GM19023 (cell line): ENCODE measurements around the gene ALDH2.
"Not testable (repeated sequence)": the region's sequence is repeated elsewhere in the genome, so short reads cannot be mapped to it uniquely, and the experiment has no call there.

ENCODE experiments used
- ATAC-seq: cut with Tn5 transposase; IDR thresholded peaks from one replicate; pipeline ENCODE4 v1.9.1; 2021; ENCODE audit warnings: mild to moderate bottlenecking, moderate library complexity; ENCODE audit not compliant: unreplicated experiment

The ALDH2 gene

DNA sequence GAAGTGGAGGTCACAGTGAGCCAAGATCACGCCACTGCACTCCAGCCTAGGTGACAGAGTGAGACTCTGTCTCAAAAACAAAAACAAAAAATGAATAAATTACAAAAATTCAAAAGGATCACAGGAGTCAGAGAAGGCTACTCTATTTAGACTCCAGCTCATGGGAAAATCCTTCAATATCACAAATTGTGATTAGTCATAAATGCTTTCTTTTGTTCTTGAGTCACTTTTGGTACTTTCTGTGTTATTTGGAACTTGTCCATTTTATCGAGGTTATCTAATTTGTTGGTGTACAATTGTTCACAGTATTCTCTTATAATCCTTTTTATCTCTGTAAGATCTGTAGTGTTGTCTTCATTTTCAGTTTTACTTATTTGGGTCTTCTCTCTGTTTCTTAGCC, 18.9 kb downstream of the ALDH2 start:
- ATAC-seq, result no peak

DNA sequence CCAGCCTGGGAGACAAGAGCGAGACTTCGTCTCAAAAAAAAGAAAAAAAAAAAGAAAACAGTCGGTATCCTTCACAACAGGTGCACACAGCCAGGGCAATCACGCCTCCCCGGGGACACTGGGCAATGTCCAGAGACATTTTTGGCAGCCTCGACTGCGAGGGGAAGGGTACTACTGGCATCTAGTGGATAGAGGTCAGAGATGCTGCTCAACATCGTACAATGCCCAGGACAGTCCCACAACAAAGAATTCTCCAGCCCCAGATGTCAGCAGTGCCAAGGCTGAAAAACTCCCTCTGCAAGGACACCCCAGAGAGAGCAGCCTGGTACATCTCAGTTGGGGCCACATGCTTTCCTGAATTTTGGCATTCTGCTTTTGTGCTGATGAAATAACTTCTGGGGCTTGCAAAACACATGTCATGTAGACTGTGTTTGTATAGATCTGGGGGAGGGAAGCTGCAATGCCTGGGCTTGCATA, 21.5 kb downstream of the ALDH2 start:
- no peak for ATAC-seq

DNA sequence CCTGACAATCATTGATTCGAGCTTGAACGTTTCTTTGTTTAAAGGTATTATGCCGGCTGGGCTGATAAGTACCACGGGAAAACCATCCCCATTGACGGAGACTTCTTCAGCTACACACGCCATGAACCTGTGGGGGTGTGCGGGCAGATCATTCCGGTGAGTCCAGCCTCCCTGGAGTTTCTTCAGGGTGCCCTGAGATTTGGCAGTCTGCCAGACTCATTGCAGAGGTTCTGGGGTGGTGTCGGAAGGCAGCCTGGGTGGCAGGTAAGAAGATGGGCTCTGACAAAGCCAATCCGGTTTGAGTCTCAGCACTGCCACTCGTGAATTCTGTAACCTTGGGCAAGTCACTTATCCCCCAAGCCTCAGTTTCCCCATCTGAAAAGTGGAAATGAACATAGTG, 23.0 kb downstream of the ALDH2 start:
- no peak for ATAC-seq

DNA sequence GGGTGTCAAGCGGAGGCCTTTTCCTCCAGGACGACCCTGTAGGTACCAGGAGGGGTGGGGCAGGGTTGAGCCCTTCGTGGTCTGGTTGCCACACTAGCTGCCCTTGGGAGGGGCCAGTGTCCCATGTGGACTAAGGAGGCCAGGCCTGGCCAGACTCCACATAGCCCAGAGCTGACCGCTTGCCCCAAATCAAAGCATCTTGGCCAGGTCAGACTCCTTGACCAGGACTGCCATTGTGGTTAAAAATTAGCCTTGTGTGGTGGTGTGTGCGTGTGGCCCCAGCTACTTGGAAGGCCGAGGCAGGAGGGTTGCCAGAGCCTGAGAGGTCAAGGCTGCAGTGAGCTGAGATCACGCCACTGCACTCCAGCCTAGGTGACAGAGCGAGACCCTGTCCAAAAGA, 24.8 kb downstream of the ALDH2 start:
- no peak for ATAC-seq

DNA sequence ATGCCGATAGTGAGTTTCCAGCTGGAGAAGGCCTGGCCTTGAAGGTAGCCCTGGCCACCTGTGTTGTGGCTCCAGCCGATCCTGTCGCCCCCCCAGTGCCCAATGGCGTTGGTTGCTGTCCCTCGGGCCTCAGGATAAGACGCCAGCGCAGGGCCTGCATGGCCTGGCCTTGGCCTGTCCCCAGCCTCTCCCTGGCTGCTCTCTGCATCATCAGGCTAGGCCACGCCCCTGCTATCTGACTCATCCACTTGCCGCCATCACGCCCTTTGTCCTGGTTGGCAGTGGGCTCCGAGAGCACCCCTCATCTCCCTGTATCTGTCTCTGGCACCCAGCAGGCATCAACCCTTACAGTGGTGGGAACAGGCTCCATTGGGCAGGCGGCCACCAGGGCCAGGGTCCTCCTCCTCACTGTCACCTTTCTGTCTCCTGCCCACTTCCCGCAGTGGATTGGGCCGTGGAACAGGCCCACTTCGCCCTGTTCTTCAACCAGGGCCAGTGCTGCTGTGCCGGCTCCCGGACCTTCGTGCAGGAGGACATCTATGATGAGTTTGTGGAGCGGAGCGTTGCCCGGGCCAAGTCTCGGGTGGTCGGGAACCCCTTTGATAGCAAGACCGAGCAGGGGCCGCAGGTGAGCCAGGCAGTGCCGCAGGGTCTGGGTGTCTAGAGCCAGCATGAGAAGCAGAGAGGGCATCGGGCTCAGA, 25.6 kb downstream of the ALDH2 start:
- ATAC-seq, result no peak

DNA sequence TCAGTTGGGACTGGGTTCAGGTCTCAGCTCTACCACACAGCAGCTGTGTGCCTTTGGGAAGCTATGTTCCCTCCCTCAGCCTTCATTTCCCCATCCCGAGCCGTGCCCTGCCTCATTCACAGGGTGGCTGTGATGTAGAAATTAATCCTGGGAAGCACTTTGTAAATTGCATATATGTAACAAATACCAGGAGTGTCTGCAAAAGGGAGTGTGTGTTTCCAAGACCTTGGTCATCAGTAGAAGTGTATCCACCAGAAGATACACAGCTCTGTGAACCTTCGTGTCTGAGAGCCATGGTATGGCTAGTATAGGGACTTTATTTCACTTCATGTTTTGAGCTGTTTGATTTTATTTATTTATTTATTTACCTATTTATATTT, 26.1 kb downstream of the ALDH2 start:
- no peak for ATAC-seq

DNA sequence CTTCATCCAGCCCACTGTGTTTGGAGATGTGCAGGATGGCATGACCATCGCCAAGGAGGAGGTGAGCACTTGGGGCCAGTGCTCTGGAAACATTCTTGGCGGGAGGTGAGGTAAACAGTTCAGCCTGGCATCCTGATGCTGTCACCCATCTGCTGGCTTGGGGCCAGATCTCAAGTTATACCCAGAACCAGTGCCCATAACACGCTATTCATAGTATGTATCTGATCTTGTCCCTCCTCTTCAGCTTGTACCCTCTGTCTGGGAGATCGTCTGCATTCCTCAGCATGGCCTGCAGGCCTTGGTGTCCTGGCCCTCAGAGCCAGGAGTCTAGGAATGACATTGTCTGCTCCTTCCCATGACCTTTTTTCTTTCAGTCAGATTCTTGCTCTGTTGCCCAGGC, 31.4 kb downstream of the ALDH2 start:
- no peak for ATAC-seq

DNA sequence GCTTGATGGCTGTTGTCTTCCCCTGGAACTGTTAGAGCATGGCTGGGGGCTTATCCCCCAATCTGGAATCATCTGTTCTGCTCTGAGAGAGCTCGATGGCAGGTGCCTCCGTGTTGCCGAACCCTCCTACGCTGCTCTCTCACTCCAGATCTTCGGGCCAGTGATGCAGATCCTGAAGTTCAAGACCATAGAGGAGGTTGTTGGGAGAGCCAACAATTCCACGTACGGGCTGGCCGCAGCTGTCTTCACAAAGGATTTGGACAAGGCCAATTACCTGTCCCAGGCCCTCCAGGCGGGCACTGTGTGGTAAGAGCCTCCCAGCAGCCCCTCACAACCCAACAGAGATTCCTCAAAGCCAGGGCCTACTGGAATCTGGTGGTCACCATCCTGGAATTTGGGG, 33.0 kb downstream of the ALDH2 start:
- no peak for ATAC-seq

DNA sequence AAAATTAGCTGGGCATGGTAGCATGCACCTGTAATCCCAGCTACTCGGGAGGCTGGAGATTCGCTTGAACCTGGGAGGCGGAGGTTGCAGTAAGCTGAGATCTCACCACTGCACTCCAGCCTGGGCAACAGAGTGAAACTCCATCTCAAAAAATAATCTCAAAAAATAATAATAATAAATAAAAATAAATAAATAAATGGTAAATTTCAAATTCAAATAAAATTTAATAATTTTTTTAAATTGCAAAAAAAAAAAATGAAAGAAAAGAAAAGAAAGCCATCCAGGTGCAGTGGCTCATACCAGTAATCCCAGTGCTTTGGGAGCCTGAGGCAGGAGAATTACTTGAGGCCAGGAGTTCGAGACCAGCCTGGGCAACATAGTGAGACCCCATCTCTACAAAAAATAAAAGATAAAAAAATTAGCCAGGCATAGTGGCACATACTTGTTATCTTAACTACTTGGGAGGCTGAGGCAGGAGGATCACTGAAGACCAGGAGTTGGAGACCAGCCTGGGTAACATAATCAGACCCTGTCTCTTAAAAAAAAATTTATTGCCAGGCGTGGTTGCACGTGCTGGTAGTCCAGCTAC, 36.4 kb downstream of the ALDH2 start:
- no peak for ATAC-seq

DNA sequence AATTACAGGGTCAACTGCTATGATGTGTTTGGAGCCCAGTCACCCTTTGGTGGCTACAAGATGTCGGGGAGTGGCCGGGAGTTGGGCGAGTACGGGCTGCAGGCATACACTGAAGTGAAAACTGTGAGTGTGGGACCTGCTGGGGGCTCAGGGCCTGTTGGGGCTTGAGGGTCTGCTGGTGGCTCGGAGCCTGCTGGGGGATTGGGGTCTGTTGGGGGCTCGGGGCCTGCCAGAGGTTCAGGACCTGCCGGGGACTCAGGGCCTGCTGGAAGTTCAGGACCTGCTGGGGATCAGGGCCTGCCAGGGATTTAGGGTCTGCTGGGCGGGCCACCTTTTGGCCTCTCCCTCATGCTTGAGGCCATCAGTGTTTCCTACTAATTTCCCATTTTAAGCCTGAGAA, 37.1 kb downstream of the ALDH2 start:
- no peak for ATAC-seq

DNA sequence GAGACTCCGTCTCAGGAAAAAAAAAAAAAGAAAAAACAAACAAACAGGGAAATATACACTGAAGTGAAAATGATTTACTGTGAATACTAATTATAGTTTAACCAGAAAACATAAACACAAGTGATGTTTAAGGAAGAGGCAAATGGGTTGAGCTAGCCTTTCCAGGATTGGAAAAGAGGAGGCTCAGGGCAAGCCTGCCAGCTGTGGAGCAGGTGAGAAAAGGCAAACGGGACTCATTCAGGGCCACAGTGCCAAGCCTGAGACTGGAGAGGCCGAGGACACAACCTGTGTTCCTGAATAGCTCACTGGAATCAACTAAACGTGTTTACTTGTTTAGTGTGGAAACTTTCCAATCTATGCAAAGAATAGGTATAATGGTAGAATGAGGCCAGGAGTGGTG, 39.6 kb downstream of the ALDH2 start:
- no peak for ATAC-seq

DNA sequence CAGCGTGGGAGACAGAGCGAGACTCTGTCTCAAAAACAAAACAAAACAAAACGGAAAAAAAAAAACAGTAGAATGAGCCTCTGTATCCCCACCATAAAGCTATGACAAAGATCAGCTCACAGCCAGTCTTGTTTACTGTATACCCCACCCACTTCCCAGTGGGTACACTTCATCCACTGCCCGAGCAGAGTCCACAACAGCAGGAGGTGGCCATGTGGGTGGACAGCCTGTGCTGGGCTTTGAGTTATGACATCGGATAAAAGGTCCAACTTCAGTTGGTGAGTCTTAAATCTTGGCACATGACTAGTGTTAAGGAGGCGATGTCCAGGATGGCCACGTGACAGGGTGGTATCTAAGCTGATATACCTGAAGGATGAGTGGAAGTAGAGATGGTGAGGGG, 40.5 kb downstream of the ALDH2 start:
- no peak for ATAC-seq

DNA sequence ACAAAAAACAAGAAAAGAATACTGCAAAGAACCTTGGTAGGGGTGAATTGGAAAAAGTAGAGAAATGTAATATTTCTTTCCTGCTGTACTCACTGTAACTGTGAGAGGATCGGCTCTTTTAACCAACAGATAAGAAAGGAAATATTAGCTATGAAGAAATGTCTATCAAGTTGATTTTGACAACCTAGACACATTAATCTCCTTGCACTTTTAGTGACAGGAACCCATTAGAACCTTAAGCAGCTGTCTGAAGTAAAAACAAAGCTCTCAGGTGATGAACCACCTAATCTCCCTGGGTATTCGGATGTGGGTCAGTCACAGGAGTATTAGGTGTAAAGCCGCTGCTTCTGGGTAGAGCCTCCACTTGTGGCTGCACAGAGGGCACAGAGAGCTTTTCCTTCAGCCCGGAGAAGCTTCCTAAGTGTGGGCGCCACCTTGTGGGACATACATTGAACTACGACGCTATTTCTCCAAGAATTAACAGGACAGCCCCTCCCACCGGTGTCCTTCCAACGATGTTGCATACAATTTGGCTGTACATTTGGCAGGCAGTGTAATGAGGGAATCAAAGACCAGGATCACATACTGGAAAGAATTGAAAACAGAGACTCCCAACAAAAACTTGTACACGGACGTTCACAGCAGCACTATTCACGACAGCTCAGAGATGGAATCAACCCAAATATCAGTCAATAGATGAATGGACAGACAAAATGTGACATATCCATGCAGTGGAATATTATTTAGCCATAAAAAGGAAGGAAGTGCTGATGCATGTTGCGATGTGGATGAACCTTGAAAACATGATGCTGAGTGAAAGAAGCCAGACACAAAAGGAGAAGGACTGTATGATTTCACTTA, 46.4 kb downstream of the ALDH2 start:
- ATAC-seq, result no peak

DNA sequence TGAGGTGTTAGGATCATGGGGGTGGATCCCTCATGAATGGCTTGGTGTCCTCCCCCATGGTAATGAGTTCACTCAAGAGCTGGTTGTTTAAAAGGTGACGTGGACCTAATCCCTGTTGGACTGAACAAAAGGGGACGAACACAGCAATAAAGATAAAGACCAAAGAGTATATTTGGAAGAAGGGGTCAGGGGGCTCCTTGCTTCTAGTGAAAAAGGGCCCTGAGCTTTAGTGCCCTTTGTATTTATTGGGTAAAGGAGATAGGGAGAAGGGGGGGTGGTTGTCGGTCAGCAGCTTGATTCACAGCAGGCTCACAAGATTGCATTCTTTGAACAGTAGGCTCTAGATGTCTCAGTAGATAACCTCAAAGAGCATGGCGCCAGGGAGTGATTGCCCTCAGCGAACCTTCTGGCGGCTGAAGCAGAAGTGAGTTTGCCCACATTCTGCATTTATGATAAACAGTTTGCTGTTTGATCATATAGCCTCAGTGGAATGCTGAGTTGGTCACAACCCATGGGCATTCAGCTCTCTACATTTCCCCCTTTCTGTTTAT, 49.4 kb downstream of the ALDH2 start:
- no peak for ATAC-seq

DNA sequence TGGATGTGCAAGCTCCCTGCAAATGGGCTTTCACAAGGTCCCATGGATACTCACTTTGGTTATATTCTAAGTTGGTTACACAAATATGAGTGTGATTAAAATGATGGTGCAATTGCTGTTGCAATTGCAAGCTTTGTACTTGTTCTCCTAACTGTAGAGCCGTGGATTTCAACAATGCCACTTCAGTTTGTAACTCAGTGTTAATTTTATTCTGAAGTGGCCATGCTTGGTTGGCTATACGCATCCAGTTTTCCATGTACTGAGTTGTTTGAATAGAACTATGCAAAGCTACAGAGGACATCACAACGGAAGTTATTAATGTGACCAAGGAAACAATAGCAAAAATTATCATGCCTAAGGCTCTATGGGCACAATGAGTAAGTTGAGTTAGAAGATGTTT, 50.2 kb downstream of the ALDH2 start:
- not testable (repeated sequence) for ATAC-seq

DNA sequence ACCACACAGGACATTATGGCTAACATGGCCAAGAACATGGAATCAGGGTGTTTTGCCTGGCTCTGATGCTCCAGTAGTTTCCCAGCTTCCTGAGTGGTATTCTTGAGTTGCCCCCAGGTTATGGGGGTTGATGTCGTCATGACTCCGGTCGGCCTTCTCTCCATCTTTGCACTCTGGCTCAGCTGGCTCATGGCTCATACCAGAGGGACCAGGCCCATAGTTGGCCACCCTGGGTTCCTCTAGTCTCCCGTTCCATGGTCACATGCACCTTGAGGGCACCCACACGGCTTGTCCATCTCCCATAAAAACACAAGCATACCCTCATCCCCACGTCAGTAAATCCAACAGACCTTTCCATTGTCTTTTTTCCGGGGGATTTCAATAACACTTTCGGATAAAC, 51.6 kb downstream of the ALDH2 start:
- ATAC-seq, result no peak

DNA sequence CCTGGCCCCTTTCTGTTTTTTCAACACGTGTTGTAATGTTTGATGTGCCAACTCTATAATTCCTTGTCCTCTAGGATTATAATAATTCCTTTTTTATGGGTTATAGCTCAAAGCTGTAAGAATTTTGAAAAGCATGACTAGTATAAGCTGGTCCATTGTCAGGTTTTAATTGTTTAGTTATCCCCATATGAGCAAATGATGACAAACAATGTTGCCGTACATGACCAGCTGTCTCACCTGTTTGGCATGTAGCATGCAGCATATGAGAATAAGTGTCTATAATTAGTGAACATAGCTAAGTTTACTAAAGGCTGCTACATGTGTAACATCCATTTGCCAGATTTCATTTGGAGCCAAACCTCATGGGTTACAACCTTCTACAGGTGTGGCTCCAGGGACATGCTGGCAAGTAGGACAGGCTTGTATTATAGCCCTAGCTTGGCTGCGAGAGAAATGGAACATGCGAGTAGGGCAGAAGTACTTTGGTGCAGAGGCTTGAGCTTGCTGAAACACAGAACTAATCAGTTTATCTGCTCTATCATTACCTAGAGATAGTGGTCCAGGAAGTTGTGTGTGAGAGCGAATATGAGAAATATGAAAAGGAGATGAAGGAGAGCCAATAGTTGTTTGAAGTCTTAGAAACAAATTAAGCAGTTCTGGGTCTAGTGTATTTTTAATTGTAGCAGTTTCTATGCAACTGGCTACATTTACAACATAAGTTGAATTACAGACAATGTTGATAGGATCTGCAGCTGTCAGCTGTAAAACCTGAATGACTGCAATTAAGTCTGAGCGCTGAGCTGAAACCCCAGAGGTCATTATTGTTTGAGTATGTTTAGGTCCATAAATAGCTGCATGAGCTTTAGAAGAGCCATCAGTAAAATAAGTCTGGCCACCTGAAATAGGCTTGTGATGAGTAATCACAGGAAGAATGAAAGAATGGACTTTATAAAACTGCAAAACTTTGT, 52.7 kb downstream of the ALDH2 start:
- no peak for ATAC-seq

DNA sequence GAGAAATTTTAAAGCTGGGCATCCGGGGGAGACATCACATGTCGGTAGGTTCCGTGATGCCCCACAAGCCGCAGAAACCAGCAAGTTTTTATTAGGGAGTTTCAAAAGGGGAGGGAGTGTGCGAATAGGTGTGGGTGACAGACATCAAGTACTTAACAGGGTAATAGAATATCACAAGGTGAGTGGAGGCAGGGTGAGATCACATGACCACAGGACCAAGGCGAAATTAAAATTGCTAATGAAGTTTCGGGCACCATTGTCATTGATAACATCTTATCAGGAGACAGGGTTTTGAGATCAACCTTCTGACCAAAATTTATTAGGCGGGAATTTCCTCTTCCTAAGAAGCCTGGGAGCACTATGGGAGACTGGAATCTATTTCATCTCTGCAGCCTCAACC, 54.1 kb downstream of the ALDH2 start:
- ATAC-seq, result not testable (repeated sequence)

DNA sequence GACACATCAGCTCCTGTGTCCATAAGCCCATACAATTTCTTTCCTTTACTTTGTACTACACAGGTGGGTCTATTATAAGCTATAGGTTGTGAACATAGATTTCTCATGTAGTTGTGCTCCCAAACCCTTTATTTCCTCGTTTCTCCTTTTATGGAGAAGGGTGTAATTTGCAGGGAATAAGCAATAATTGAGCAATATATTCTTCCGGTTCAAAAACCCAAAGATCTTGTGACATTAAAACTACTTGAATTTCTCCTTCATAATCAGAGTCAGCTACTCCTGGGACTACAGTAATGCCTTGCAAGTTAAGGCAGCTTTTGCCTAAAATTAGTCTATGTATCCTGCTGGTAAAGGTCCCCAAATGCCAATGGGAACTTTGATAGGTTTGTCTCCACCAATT, 56.2 kb downstream of the ALDH2 start:
- ATAC-seq, result no peak

DNA sequence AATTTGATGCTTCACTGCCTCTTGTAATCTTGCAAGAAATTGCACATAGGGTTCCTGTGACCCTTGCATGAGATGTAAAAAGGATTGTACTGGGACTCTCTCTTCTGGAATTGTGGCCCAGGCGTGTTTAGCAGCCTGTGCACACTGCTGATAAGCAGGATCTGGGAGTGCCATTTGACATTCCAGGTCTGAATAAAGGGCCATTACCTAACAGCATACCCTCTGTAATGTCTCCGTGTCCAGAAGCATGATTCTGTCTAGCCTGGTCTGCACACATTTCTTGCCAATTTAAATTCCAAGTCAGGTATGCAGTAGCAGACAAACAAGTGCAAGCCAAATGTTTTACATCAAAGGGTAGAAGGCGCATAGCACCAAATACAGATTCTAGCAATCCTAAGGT, 57.2 kb downstream of the ALDH2 start:
- no peak for ATAC-seq

DNA sequence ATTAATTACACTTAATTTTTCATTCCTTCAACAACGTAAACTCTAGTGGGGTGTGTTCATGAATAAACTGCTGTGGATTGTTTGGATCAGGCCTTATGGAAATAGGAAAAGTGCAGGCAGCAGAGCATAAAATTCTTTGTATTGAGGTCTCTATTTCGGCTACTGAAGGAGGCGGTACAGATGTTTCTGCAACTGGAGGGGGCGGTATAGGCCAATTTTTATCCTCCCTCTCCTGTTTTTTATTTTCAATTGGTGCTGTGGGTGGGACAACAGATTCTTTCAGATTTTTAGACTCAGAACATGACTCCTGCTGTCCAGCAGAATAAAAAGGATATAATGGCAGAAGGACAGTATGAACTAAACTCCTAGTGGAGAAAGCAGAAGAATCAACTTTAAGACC, 57.6 kb downstream of the ALDH2 start:
- not testable (repeated sequence) for ATAC-seq
